Measurements from ENCODE around the gene BLOC1S3. TPM values are rescaled to one million over a fixed set of nuclear protein-coding genes. Genes with fewer than 3 reads are reported as not detected.

The BLOC1S3 gene
- total RNA-seq, 6 experiments from 2014 or later: 4.7 to 17.0 (median 6.1) TPM

DNA sequence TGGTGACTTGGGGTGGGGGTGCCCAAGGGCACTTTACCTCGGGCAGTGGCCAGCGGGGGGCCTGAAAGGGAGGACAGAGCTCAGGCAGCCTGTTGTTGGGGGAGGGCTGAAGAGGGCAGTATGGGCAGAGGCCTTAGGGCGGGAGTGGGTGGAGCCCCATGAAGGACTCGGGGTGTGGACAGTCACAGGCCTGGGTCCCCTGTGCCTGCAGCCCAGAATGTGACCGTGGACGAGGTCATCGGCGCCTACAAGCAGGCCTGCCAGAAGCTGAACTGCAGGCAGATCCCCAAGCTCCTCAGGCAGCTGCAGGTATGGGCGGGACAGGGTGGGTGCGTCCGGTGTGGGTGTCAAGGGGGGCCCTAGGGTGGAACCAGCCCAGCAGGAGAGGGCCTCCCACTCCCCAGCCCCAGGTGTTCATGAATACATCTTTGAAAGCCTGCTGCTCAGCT is 40.3 kb upstream of the BLOC1S3 start:
- ATAC-seq (peak in 1 of 4 donors; percentile 5), DNase-seq (no peak)
- Histone ChIP-seq H3K4me1 (no peaks in the 10 kb centered on the region), H3K9me3 (no peaks in the 10 kb centered on the region), H3K4me3 (no peak overlapping the region), H3K36me3 (peaks cover 0 to 6% (median 0%) of the 10 kb centered on the region in 4 donors), H3K27me3 (no peaks in the 10 kb centered on the region), H3K27ac (no peak overlapping the region)
- intact Hi-C loops (cut with DNase I): no loop called here
- WGBS (ENCODE audit: insufficient coverage, low coverage, low lambda C conversion rate, missing lambda C conversion rate): 70% methylated on average over 2 of the region's 11 CpGs
- no peak for TF ChIP-seq POLR2A (IDR thresholded peaks at IDR 0.05)
- TF ChIP-seq, protein P1, sequence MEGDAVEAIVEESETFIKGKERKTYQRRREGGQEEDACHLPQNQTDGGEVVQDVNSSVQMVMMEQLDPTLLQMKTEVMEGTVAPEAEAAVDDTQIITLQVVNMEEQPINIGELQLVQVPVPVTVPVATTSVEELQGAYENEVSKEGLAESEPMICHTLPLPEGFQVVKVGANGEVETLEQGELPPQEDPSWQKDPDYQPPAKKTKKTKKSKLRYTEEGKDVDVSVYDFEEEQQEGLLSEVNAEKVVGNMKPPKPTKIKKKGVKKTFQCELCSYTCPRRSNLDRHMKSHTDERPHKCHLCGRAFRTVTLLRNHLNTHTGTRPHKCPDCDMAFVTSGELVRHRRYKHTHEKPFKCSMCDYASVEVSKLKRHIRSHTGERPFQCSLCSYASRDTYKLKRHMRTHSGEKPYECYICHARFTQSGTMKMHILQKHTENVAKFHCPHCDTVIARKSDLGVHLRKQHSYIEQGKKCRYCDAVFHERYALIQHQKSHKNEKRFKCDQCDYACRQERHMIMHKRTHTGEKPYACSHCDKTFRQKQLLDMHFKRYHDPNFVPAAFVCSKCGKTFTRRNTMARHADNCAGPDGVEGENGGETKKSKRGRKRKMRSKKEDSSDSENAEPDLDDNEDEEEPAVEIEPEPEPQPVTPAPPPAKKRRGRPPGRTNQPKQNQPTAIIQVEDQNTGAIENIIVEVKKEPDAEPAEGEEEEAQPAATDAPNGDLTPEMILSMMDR (IDR thresholded peaks at IDR 0.05): no peak

DNA sequence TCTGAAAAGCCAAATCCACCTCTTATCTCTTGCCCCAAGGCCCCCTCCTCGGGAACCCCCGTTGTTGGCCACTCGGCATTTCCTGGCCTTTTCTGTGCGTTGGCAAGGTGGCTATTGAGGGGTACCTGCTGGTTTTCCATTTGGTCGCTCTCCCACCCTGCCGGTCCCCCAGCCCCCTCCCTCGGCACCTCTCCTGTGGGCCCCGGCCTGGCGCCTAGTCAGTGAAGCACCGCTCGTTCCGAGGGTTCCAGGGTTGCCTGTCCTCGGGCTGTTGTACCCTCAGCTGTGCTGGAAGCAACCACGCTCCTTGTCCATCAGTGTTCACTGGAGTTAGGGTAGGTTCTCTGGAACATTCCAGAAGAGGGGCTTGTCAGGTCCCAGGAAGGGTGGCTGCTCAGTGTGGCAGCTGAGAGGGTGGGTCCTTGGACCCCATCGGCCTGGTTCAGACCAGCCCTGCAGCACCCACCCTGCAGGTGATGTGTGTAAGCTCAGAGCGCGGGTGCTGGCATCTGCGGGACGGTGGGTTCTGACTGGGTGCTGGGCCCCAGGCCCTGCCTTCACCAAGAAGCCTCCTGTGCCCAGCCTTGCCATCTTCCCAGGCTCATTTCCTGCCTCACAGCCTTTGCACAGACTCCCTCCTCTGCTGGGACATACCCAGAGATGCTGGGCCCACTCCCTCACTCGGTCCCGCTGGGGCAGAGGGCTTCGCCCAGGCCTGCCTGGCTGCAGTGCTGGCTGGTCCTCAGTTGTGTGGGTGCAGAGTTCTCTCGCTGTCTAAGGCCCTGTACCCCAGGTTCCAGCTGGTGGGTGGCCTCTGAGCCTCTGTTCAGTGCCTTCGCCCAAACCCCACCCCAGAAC is 39.1 kb upstream of the BLOC1S3 start:
- no peak for TF ChIP-seq POLR2A (IDR thresholded peaks at IDR 0.05)
- TF ChIP-seq, protein P1 (IDR thresholded peaks at IDR 0.05): no peak
- Histone ChIP-seq H3K4me3 (no peak overlapping the region), H3K36me3 (peaks cover 0 to 6% (median 0%) of the 10 kb centered on the region in 4 donors), H3K4me1 (no peaks in the 10 kb centered on the region), H3K27me3 (no peaks in the 10 kb centered on the region), H3K27ac (no peak overlapping the region), H3K9me3 (no peaks in the 10 kb centered on the region)
- ATAC-seq (no peak), DNase-seq (no peak)
- 74% methylated on average over 3 of the region's 24 CpGs for WGBS (ENCODE audit: insufficient coverage, low coverage, low lambda C conversion rate, missing lambda C conversion rate)
- intact Hi-C loops (cut with DNase I): no loop called here

DNA sequence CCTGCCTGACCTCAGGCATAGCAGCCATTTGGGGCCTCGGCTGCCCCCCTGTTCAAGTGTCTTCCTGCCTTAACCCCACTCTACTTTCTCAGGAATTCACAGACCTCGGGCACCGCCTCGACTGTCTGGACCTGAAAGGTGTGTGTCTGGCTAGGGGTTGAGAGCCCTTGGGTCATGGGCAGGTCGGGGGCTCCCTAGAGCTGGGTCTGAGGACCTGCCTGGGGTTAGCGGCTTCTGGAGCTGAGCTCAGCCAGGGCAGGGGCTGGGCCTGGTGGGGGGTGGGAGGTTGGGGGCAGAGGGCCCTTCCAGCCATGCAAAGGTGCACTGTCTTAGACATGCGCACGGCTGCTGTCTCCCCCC is 38.5 kb upstream of the BLOC1S3 start:
- 92% methylated on average over 2 of the region's 8 CpGs for WGBS (ENCODE audit: insufficient coverage, low coverage, low lambda C conversion rate, missing lambda C conversion rate)
- intact Hi-C loops (cut with DNase I): no loop called here

DNA sequence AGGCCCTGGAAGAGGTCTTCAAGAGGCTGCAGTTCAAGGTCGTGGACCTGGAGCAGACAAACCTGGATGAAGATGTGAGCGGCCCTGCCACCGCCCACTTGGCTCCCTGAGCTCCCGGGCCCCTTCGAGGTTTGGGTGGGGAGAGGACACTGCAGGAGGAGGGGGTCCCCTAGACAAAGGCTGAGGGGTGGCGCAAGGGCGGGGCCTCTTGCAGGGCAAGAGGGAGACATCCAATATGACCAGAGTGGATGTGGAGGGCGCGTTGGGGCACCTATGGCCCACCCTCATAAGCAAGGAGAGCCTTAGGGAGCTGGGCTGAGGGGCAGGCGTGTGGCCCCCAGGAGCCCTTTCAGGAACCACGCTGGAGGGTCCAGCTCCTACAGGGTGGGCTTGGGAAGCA is 38.1 kb upstream of the BLOC1S3 start:
- Histone ChIP-seq H3K4me3 (no peak overlapping the region), H3K36me3 (peaks cover 0 to 13% (median 0%) of the 10 kb centered on the region in 4 donors), H3K4me1 (no peaks in the 10 kb centered on the region), H3K27ac (no peak overlapping the region), H3K27me3 (no peaks in the 10 kb centered on the region), H3K9me3 (no peaks in the 10 kb centered on the region)
- ATAC-seq (no peak), DNase-seq (no peak)
- TF ChIP-seq POLR2A (IDR thresholded peaks at IDR 0.05): no peak
- TF ChIP-seq, protein P1 (IDR thresholded peaks at IDR 0.05): no peak
- intact Hi-C loops (cut with DNase I): no loop called here
- WGBS (ENCODE audit: insufficient coverage, low coverage, low lambda C conversion rate, missing lambda C conversion rate): 93% methylated on average over 5 of the region's 11 CpGs

More for the DNA sequence above, 38.5 kb upstream of the BLOC1S3 start:
- no peaks in the 10 kb centered on the region for H3K9me3 ChIP-seq
- no peak overlapping the region for H3K4me3 ChIP-seq
- TF ChIP-seq, protein P1 (IDR thresholded peaks at IDR 0.05): no peak
- TF ChIP-seq POLR2A (IDR thresholded peaks at IDR 0.05): no peak
- ATAC-seq (no peak), DNase-seq (no peak)
- H3K27me3 ChIP-seq: no peaks in the 10 kb centered on the region
- peaks cover 0 to 9% (median 0%) of the 10 kb centered on the region in 4 donors for H3K36me3 ChIP-seq
- no peaks in the 10 kb centered on the region for H3K4me1 ChIP-seq
- H3K27ac ChIP-seq: no peak overlapping the region

Measured in right lobe of liver (tissue), 6 donors.